ENCODE data around the gene FREM2. TPM values are rescaled to one million over a fixed set of nuclear protein-coding genes. Genes with fewer than 3 reads are reported as not detected.

The FREM2 gene
- total RNA-seq, 3 donors from 2014 or later = 0.82 to 3.3 (median 1.3) TPM

GRCh38 chr13:38713046-38713445, 26.2 kb downstream of the FREM2 start:
- no peaks in the 10 kb centered on the region for H3K4me1 ChIP-seq (ENCODE audit: low read depth)
- intact Hi-C loops (cut with DNase I, micrococcal nuclease) = no loop called here
- no peaks in the 10 kb centered on the region for H3K9me3 ChIP-seq
- H3K4me3 ChIP-seq = no peak overlapping the region
- no peak for ATAC-seq
- DNase-seq = no peak
- no peaks in the 10 kb centered on the region for H3K36me3 ChIP-seq (ENCODE audit: low read depth)
- TF ChIP-seq CTCF (IDR thresholded peaks at IDR 0.05) = no peak

DNA sequence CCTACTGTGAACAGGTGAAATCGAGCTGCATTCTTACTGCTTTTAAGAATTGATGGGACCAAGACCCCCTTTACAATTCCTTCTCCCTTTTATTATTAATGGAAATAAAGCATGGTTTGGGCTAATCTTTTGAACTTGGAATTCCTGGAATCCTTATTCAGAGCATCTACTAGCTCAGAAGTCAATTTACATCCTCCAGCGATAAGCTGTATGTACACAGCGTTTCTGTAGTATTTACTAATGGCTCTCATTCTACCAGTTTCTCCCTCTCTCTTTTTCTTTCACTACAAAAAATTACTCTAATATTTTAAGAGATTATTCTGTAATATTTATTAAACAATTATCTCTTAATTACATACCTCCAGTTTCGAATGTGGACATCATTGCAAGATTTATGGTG, 31.5 kb downstream of the FREM2 start:
- H3K4me3 ChIP-seq = no peak overlapping the region
- DNase-seq (no peak), ATAC-seq (no peak)
- no peaks in the 10 kb centered on the region for H3K9me3 ChIP-seq
- no peaks in the 10 kb centered on the region for H3K36me3 ChIP-seq (ENCODE audit: low read depth)
- no peak for TF ChIP-seq CTCF (IDR thresholded peaks at IDR 0.05)
- intact Hi-C loops (cut with DNase I, micrococcal nuclease) = no loop called here
- no peaks in the 10 kb centered on the region for H3K4me1 ChIP-seq (ENCODE audit: low read depth)

- Histone ChIP-seq H3K4me1 (ENCODE audit: low read depth) (no peaks in the 10 kb centered on the region), H3K9me3 (no peaks in the 10 kb centered on the region), H3K4me3 (no peak overlapping the region), H3K36me3 (ENCODE audit: low read depth) (no peaks in the 10 kb centered on the region)
- DNase-seq (no peak), ATAC-seq (no peak)
- TF ChIP-seq CTCF (IDR thresholded peaks at IDR 0.05) = no peak
- intact Hi-C loops (cut with DNase I, micrococcal nuclease) = no loop called here
These were observed 43.5 kb downstream of the FREM2 start for GRCh38 chr13:38730332-38730731.

DNA sequence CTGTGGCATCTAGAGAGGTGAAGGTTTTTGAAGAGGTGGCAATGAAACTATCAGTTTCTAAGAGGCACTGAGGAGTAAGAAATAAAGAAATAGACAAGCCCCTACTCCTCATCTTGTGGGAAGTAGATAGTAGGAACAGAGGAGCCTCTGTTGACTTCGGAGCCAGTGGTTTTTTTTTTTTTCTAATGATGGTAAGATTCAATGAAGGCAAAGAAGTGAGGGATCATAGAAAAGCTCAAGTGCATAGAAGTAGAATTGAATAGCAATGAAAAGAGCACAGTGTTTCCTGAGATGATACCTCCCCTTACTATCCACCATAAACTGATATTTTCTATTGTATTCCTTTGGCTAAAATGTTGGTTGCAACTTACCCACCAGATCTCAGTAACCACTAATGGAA, 46.3 kb downstream of the FREM2 start:
- H3K9me3 ChIP-seq = no peaks in the 10 kb centered on the region
- TF ChIP-seq CTCF (IDR thresholded peaks at IDR 0.05) = no peak
- no peaks in the 10 kb centered on the region for H3K36me3 ChIP-seq (ENCODE audit: low read depth)
- no peak overlapping the region for H3K4me3 ChIP-seq
- H3K4me1 ChIP-seq (ENCODE audit: low read depth) = no peaks in the 10 kb centered on the region
- DNase-seq (no peak), ATAC-seq (no peak)
- intact Hi-C loops (cut with DNase I, micrococcal nuclease) = no loop called here

DNA sequence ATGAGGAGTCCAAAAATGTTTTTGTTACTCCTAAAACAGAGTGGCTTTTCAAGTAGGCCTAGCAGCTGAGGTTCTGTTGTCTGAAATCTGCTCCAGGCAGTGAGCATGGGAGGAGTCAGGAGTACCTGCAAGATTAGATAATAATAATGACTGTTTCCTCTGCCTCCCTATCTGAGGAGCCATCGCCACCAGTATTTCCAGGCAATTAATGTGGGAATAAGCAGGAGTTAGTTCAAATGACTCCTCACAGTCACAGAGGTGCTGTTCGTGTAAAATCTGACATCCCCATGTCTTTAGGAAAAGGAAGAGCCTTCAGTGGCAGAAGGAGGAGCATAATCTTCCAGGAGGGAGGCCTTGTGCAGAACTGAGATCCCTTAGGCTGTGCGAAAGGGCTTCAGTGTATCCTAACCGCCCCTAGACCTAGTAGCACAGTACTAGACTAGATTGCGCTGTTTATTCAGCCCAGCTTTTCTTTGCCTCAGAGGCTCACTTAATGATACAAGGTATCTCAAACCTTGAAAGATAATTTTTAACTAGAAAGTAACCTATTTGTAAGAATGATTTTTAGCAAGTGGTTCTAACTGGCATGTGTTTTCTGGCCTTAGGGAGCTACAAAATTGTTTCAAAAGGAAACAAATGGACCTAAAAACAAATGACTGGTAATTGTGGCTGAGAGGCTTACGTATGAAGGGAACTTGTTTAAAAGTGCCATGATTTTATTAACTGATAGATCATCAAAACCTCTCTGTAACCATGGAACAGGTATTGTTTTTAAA, 49.0 kb downstream of the FREM2 start:
- no peaks in the 10 kb centered on the region for H3K36me3 ChIP-seq (ENCODE audit: low read depth)
- no peaks in the 10 kb centered on the region for H3K9me3 ChIP-seq
- ATAC-seq (no peak), DNase-seq (no peak)
- H3K4me1 ChIP-seq (ENCODE audit: low read depth) = no peaks in the 10 kb centered on the region
- TF ChIP-seq CTCF (IDR thresholded peaks at IDR 0.05) = no peak
- intact Hi-C loops (cut with DNase I, micrococcal nuclease) = no loop called here
- H3K4me3 ChIP-seq = no peak overlapping the region
